Uterus (tissue), 2 donors: Measurements from ENCODE around the gene TMEM178A.

Source experiments
- CTCF ChIP-seq, 4 experiments: fragments of 200-600 bp in 2 of 4; fragments of 450-650 bp in 2 of 4; sonication (generic) in 2 of 4; IDR thresholded peaks; one replicate each; pipeline ENCODE4 v1.5.1; 2016 to 2019; ENCODE audit warnings: antibody characterized with exemption in 4 of 4, mild to moderate bottlenecking in 2 of 4, moderate library complexity in 1 of 4
- POLR2A ChIP-seq, 2 donors: fragments of 450-650 bp; IDR thresholded peaks; one replicate each; pipeline ENCODE4 v1.6.1; 2016; ENCODE audit warnings: antibody characterized with exemption in 2 of 2, mild to moderate bottlenecking in 1 of 2, moderate library complexity in 1 of 2

- TF ChIP-seq CTCF (IDR thresholded peaks at IDR 0.05) (no peak), POLR2A (IDR thresholded peaks at IDR 0.05) (no peak)
Observed at GRCh38 chr2:39730685-39731302, 65.1 kb downstream of the TMEM178A start.
